Colonic mucosa (tissue), 4 donors: ENCODE measurements around the gene WNT9A. TPM values are rescaled to one million over a fixed set of nuclear protein-coding genes. Genes with fewer than 3 reads are reported as not detected.

Source experiments
- DNase-seq: peaks from one replicate; pipeline ENCODE4 v3.0.0-alpha.2; 2020
- H3K27ac ChIP-seq: fragments of 200-600 bp; one replicate; pipeline ENCODE4 v1.8.0; 2021
- H3K27me3 ChIP-seq: fragments of 200-600 bp; one replicate; pipeline ENCODE4 v1.8.0; 2021
- H3K36me3 ChIP-seq: fragments of 200-600 bp; one replicate; pipeline ENCODE4 v1.8.0; 2021
- H3K4me1 ChIP-seq: fragments of 200-600 bp; one replicate; pipeline ENCODE4 v1.8.0; 2021; ENCODE audit warnings: mild to moderate bottlenecking
- H3K4me3 ChIP-seq: fragments of 200-600 bp; one replicate; pipeline ENCODE4 v1.8.0; 2021
- H3K9ac ChIP-seq, 2 donors: one replicate each; pipeline ENCODE4 v1.7.0; 2013; ENCODE audit warnings: control low read depth in 2 of 2, low read depth in 2 of 2, low read length in 2 of 2
- H3K9me3 ChIP-seq: fragments of 200-600 bp; one replicate; pipeline ENCODE4 v1.8.0; 2021
- intact Hi-C: fragments of 100-400 bp; cut with DNase I; formaldehyde crosslinking; loops from one replicate; pipeline ENCODE4 v1.14.1; 2022
- total RNA-seq, 2 donors: library from RNA; stranded (reverse); fragmentation: NEBNext Ultra II Directional in 1 of 2; extraction: Animal tissue kit (Norgen Biotek cat#: 25700) in 1 of 2; gene quantifications; one replicate each; pipeline ENCODE4 v1.2.1, GENCODE V29; 2021
- TF ChIP-seq, protein P1 (sequence below): fragments of 200-600 bp; IDR thresholded peaks from one replicate; pipeline ENCODE4 v1.8.0; 2022; ENCODE audit warnings: antibody characterized with exemption, mild to moderate bottlenecking
- donor health status: healthy.
- donor health status: DM: no; HTN: no; CAD: no.
- donor health status: DM: no; HTN: no; CAD: no.

Gene WNT9A
- total RNA-seq, 2 donors from 2014 or later: 2.6 to 3.3 TPM

DNA sequence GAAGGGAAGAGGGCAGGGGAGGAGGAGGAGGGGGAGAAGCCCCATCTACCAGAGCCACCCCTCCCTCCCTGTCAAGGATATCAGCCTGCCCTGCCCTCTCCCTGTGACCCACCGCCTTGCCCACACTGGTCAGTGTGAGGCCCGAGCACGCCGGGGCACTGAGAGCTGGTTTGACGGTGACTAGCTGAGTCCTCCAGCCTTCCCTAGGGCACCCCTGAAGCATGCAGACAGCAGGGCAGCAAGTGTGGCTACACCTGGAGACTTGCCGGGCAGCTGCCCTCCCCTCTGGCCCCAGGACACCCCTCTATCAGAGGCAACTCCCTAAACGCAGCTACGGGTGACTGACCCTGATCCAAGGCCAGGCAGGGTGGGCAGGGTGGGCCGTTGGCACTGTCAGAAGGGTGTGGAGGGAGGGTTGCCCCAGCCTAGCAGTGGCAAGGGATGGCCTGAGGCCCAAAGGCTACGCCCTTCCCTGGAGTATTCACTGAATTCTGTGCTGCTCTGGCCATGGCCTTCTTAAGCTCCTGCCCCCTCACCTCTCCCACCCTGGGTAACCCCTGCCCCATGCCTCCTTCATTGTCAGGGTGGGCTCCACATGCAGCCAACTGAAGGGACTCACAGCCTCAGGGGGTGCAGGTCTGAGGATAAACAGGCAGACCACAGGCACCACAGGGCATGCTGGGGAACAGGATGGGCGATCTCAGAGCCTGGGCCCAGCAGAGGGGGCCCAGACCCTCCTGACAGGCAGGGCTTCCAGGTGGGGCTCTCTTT lies 19.6 kb downstream of the WNT9A start:
- no peaks in the 10 kb centered on the region for H3K36me3 ChIP-seq
- no peak overlapping the region for H3K27ac ChIP-seq
- DNase-seq: no peak
- intact Hi-C loops: no loop called here
- no peaks in the 10 kb centered on the region for H3K4me1 ChIP-seq
- H3K27me3 ChIP-seq: no peaks in the 10 kb centered on the region
- no peaks in the 10 kb centered on the region for H3K9me3 ChIP-seq
- H3K9ac ChIP-seq: no peak overlapping the region
- TF ChIP-seq, protein P1, sequence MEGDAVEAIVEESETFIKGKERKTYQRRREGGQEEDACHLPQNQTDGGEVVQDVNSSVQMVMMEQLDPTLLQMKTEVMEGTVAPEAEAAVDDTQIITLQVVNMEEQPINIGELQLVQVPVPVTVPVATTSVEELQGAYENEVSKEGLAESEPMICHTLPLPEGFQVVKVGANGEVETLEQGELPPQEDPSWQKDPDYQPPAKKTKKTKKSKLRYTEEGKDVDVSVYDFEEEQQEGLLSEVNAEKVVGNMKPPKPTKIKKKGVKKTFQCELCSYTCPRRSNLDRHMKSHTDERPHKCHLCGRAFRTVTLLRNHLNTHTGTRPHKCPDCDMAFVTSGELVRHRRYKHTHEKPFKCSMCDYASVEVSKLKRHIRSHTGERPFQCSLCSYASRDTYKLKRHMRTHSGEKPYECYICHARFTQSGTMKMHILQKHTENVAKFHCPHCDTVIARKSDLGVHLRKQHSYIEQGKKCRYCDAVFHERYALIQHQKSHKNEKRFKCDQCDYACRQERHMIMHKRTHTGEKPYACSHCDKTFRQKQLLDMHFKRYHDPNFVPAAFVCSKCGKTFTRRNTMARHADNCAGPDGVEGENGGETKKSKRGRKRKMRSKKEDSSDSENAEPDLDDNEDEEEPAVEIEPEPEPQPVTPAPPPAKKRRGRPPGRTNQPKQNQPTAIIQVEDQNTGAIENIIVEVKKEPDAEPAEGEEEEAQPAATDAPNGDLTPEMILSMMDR: no peak
- no peak overlapping the region for H3K4me3 ChIP-seq

DNA sequence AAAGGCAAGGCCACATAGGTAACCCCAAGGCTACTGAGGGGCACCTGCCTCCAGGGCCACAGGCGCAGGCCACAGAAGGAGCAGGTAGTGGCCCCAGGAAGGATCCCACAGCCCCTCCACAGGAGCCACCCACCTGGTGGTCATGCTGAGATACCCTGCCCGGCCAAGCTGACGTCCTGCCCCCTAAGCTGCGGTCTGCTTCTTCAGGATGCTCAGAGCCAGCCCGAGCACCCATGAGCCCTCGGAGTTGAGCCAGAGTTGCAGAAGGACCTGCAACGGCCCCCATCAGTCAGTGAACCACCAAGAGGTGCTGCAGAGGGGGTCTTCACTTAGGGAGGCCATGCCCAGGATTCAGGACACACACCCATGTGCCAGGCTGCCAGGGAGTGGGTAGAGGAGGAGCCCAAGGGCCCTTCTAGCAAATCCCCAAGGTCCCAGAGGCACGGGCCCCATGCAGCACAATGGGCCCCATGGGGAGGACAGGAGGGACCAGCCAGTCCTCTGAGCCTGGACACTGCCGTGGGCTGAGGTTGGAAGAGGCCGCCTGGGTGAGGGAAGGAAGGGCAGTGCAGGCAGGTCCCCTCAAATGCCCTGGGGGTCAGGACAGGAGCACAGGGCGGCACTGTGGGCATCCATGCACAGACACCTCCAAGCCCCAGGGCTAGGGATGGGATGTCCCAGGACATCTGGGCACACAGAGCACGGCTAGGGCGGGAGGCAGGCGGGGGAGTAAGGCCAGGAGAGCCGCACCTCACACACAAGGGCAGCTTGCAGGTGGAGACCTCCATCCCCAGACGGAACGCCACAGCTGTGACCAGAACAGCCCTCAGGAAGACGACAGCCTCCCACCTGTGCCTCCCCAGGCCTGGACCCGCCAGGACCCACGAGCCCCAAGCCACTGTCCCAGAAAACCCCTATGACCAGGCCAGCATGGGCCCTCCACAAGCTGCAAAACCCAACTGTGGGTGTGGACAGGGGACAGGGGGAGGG lies 20.5 kb downstream of the WNT9A start:
- DNase-seq: no peak
- Histone ChIP-seq H3K4me1 (no peaks in the 10 kb centered on the region), H3K9me3 (no peaks in the 10 kb centered on the region), H3K36me3 (no peaks in the 10 kb centered on the region), H3K4me3 (no peak overlapping the region), H3K9ac (no peak overlapping the region), H3K27me3 (no peaks in the 10 kb centered on the region), H3K27ac (no peak overlapping the region)
- TF ChIP-seq, protein P1: no peak
- intact Hi-C loops: no loop called here

DNA sequence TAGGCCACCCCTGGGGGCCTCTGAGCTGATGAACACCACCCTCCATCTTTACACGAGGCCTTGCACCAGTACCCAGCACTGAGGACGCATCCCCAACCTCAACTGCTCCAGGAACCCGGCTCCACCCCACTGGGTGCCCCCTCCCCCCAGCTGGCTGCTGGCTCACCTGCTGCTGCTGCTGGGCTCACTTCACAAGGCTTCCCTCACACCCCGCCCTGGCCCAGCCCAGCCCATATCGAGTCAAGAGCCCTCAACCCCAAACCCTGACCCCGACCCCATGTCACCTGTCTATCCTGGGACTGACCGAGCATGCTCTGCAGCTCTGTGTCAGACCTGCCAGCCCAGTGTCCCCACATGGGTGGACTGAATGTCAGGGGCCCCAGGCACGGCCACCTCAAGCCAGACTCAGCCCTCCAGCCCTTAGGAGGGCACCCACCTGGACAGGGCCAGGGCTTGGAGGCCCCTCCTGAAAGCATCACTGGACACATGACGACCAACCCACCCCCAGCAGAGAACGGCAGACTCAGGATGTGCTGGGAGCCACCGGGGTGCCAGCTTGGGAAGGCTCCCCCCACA lies 21.4 kb downstream of the WNT9A start:
- Histone ChIP-seq H3K4me1 (no peaks in the 10 kb centered on the region), H3K27ac (no peak overlapping the region), H3K4me3 (no peak overlapping the region), H3K36me3 (no peaks in the 10 kb centered on the region), H3K9ac (no peak overlapping the region), H3K27me3 (no peaks in the 10 kb centered on the region), H3K9me3 (no peaks in the 10 kb centered on the region)
- intact Hi-C loops: no loop called here
- TF ChIP-seq, protein P1: no peak
- no peak for DNase-seq

DNA sequence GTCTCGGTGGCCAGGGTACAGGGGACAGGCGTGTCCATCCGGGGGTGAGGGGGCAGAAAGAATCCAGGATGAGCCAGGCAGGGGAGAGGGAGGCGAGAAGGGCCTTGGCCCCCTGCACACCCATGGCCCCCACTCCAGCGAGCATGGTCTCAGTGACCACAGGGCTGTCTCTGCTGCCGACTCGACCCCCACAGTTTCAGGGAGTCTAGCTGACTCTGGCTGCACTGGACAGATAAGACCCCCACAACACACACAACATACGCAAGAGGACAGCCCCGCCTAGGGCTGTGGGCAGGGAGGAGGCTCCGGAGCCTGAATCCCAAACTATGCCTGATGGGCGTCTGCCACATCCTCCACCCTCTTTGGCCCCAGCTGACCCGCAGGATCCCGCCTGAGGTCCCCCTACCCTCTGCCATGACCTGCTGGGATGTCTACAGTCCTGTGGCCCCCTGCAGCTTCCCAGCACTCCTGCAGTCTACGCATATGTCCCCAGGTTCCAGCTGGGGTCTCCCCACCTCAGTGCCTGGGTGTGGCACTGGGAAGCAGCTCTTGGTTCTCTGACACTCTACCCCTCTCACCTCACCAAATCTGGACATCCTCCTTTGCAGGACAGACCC lies 22.0 kb downstream of the WNT9A start:
- DNase-seq: no peak
- Histone ChIP-seq H3K4me1 (no peaks in the 10 kb centered on the region), H3K9ac (no peak overlapping the region), H3K27me3 (no peaks in the 10 kb centered on the region), H3K4me3 (no peak overlapping the region), H3K9me3 (no peaks in the 10 kb centered on the region), H3K36me3 (no peaks in the 10 kb centered on the region), H3K27ac (no peak overlapping the region)
- intact Hi-C loops: no loop called here
- TF ChIP-seq, protein P1: no peak
